ENCODE data around the gene BNC2.

GRCh38 chr9:16794103-16794502 is 76.4 kb downstream of the BNC2 start:
- TF ChIP-seq, protein P1, sequence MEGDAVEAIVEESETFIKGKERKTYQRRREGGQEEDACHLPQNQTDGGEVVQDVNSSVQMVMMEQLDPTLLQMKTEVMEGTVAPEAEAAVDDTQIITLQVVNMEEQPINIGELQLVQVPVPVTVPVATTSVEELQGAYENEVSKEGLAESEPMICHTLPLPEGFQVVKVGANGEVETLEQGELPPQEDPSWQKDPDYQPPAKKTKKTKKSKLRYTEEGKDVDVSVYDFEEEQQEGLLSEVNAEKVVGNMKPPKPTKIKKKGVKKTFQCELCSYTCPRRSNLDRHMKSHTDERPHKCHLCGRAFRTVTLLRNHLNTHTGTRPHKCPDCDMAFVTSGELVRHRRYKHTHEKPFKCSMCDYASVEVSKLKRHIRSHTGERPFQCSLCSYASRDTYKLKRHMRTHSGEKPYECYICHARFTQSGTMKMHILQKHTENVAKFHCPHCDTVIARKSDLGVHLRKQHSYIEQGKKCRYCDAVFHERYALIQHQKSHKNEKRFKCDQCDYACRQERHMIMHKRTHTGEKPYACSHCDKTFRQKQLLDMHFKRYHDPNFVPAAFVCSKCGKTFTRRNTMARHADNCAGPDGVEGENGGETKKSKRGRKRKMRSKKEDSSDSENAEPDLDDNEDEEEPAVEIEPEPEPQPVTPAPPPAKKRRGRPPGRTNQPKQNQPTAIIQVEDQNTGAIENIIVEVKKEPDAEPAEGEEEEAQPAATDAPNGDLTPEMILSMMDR (conservative IDR thresholded peaks at IDR 0.05; ENCODE audit: low read depth, low read length), result no peak
- no peak for TF ChIP-seq EZH2phosphoT487 (IDR thresholded peaks at IDR 0.05; ENCODE audit: borderline replicate concordance, low read length)
- TF ChIP-seq EZH2 (IDR thresholded peaks at IDR 0.05; ENCODE audit: low read length, unreplicated experiment), result no peak
